22Rv1 (cell line): Measurements from ENCODE around the gene PDE6A.

Source experiments
- H3K27ac ChIP-seq: fragments of 450-650 bp; 2 replicates; pipeline ENCODE4 v1.5.1; 2017
- CTCF ChIP-seq: fragments of 450-650 bp; IDR thresholded peaks from 2 replicates; pipeline ENCODE4 v1.5.1; 2017; ENCODE audit warnings: mild to moderate bottlenecking
- ZFX ChIP-seq: fragments of 450-650 bp; IDR thresholded peaks from 2 replicates; pipeline ENCODE4 v1.6.1; 2017; ENCODE audit warnings: antibody characterized with exemption, borderline replicate concordance

The PDE6A gene

GRCh38 chr5:149940077-149940574, 4.5 kb downstream of the PDE6A start:
- no peak overlapping the region for H3K27ac ChIP-seq
- TF ChIP-seq CTCF = no peak
- TF ChIP-seq ZFX = no peak

GRCh38 chr5:149939546-149939945, 5.0 kb downstream of the PDE6A start:
- H3K27ac ChIP-seq = no peak overlapping the region
- no peak for TF ChIP-seq CTCF
- TF ChIP-seq ZFX = no peak

- H3K27ac ChIP-seq = no peak overlapping the region
Measured at GRCh38 chr5:149938791-149939358, 5.7 kb downstream of the PDE6A start.

GRCh38 chr5:149938279-149938678, 6.3 kb downstream of the PDE6A start:
- no peak overlapping the region; the same call in 1 of the 2 replicates for H3K27ac ChIP-seq
- no peak for TF ChIP-seq ZFX
- TF ChIP-seq CTCF = no peak

More at GRCh38 chr5:149938791-149939358, 5.7 kb downstream of the PDE6A start:
- TF ChIP-seq ZFX (no peak), CTCF (no peak)

- TF ChIP-seq ZFX (no peak), CTCF (no peak)
- H3K27ac ChIP-seq = no peak overlapping the region; the same call in 1 of the 2 replicates
Measured at GRCh38 chr5:149937610-149938009, 7.0 kb downstream of the PDE6A start.

GRCh38 chr5:149936700-149937091, 7.9 kb downstream of the PDE6A start:
- no peak overlapping the region for H3K27ac ChIP-seq
- TF ChIP-seq ZFX (no peak), CTCF (no peak)

GRCh38 chr5:149936044-149936699, 8.4 kb downstream of the PDE6A start:
- no peak for TF ChIP-seq CTCF
- TF ChIP-seq ZFX = no peak
- H3K27ac ChIP-seq = no peak overlapping the region
